ENCODE data around the gene INPPL1.

INPPL1 gene

GRCh38 chr11:72287293-72287692 lies 62.7 kb downstream of the INPPL1 start:
- Histone ChIP-seq H3K9me3 (ENCODE audit: control insufficient read depth, insufficient read depth, low read length) (no peaks in the 10 kb centered on the region), H3K27me3 (ENCODE audit: control insufficient read depth, insufficient read depth, low read length) (no peaks in the 10 kb centered on the region), H3K36me3 (ENCODE audit: control insufficient read depth, insufficient read depth, low read length) (no peaks in the 10 kb centered on the region), H3K4me1 (ENCODE audit: control insufficient read depth, insufficient read depth, low read length) (no peaks in the 10 kb centered on the region), H3K4me3 (ENCODE audit: low read length) (no peak overlapping the region), H3K27ac (ENCODE audit: low read length) (no peak overlapping the region)
- no CpG with 5 or more reads among the region's 2 CpGs for WGBS (ENCODE audit: insufficient coverage, insufficient read length)
- DNase-seq (ENCODE audit: low read depth, low spot score): no peak

All from iPS DF 6.9 (cell line).